H1 (cell line): ENCODE data around the gene OR56A5. TPM values are rescaled to one million over a fixed set of nuclear protein-coding genes. Genes with fewer than 3 reads are reported as not detected.

Source experiments
- CTCF ChIA-PET: fragments of 300-600 bp; sonication (Branson Sonifier 250); formaldehyde crosslinking; loops from one replicate; lab custom pipeline; 2021; ENCODE audit not compliant: partially characterized antibody; lab: Charles Lee
- POLR2A ChIA-PET: fragments of 300-600 bp; sonication (Branson Sonifier 250); formaldehyde crosslinking; loops from one replicate; lab custom pipeline; 2021; ENCODE audit warnings: inconsistent platforms; ENCODE audit not compliant: partially characterized antibody; lab: Charles Lee
- DNase-seq, 2 experiments: peaks; one replicate each; pipeline versions ENCODE4 v3.0.0 to v3.0.0-alpha.2; 2010 to 2022; ENCODE audit warnings: low spot score in 2 of 2, low read depth in 1 of 2, mixed read lengths in 1 of 2
- FAIRE-seq: peaks from 2 replicates; lab custom pipeline; 2011; peaks lifted over from hg19 to GRCh38; lab: Jason Lieb, UNC
- H2AFZ ChIP-seq: 2 replicates; pipeline ENCODE4 v1.8.1; 2012; ENCODE audit warnings: low read length, inconsistent platforms
- H2AK5ac ChIP-seq: 2 replicates; pipeline ENCODE4 v1.6.1; 2013; ENCODE audit warnings: low read depth, low read length
- H2BK120ac ChIP-seq: replicated peaks from 2 replicates; pipeline ENCODE3; 2013; ENCODE audit warnings: low read depth, low read length, inconsistent platforms
- H2BK12ac ChIP-seq: 2 replicates; pipeline ENCODE4 v1.6.1; 2013; ENCODE audit warnings: low read depth, low read length
- H2BK15ac ChIP-seq: 2 replicates; pipeline ENCODE4 v1.6.1; 2013; ENCODE audit warnings: low read length
- H2BK20ac ChIP-seq: 2 replicates; pipeline ENCODE4 v1.6.1; 2013; ENCODE audit warnings: low read length
- H2BK5ac ChIP-seq: 2 replicates; pipeline ENCODE4 v1.6.1; 2013; ENCODE audit warnings: low read depth, low read length
- H3K14ac ChIP-seq: 2 replicates; pipeline ENCODE4 v1.6.1; 2013; ENCODE audit warnings: inconsistent platforms; ENCODE audit not compliant: insufficient read length
- H3K18ac ChIP-seq: 2 replicates; pipeline ENCODE4 v1.6.1; 2013; ENCODE audit warnings: low read length; ENCODE audit errors: extremely low read depth
- H3K23ac ChIP-seq: 2 replicates; pipeline ENCODE4 v1.6.1; 2013; ENCODE audit warnings: inconsistent platforms; ENCODE audit not compliant: insufficient read length
- H3K23me2 ChIP-seq: 2 replicates; pipeline ENCODE4 v1.6.1; 2013; ENCODE audit warnings: low read depth, low read length
- H3K27ac ChIP-seq: 2 replicates; pipeline ENCODE4 v1.6.1; 2011; ENCODE audit warnings: low read depth, low read length, inconsistent platforms
- H3K27me3 ChIP-seq, 4 experiments: replicated peaks in 1 of 4; 1 replicate in 1 of 4; 2 replicates in 3 of 4; pipeline versions ENCODE4 v1.6.1 to v1.8.1; 2011 to 2013; ENCODE audit warnings: low read length in 3 of 4, mild to moderate bottlenecking in 3 of 4, inconsistent platforms in 2 of 4, mixed read lengths in 2 of 4, moderate library complexity in 1 of 4; ENCODE audit not compliant: control insufficient read depth in 3 of 4, insufficient read depth in 3 of 4; ENCODE audit errors: extremely low read depth in 1 of 4
- H3K36me3 ChIP-seq, 4 experiments: 2 replicates each; pipeline versions ENCODE4 v1.6.1 to v1.8.1; 2011 to 2013; ENCODE audit warnings: mild to moderate bottlenecking in 4 of 4, low read length in 3 of 4, moderate library complexity in 2 of 4, control low read depth in 1 of 4, inconsistent platforms in 1 of 4; ENCODE audit not compliant: insufficient read depth in 4 of 4, control insufficient read depth in 2 of 4
- H3K4ac ChIP-seq: replicated peaks from 2 replicates; pipeline ENCODE3; 2013; ENCODE audit warnings: low read length, low read depth, mixed read lengths, inconsistent platforms; ENCODE audit not compliant: insufficient read length
- H3K4me1 ChIP-seq, 4 experiments: replicated peaks in 1 of 4; 1 replicate in 1 of 4; 2 replicates in 3 of 4; pipeline versions ENCODE4 v1.6.1 to v1.8.1; 2011 to 2013; ENCODE audit warnings: low read length in 3 of 4, inconsistent platforms in 2 of 4, mixed read lengths in 1 of 4; ENCODE audit not compliant: insufficient read depth in 4 of 4, control insufficient read depth in 3 of 4
- H3K4me2 ChIP-seq, 2 experiments: 2 replicates each; pipeline versions ENCODE4 v1.6.1 to v1.8.1; 2011 to 2013; ENCODE audit warnings: low read depth in 2 of 2, low read length in 2 of 2, control low read depth in 1 of 2, inconsistent platforms in 1 of 2, mild to moderate bottlenecking in 1 of 2; ENCODE audit not compliant: insufficient read depth in 1 of 2
- H3K4me3 ChIP-seq, 4 experiments: fragments of 200-600, 300-600 bp in 1 of 4; sonication (generic), shearing (Covaris generic), sonication (Bioruptor Twin) in 1 of 4; 2 replicates each; pipeline versions ENCODE4 v1.5.1 to v1.8.1; 2011 to 2016; ENCODE audit warnings: low read length in 4 of 4, low read depth in 3 of 4, control low read depth in 2 of 4, inconsistent platforms in 2 of 4, mild to moderate bottlenecking in 2 of 4, mixed read lengths in 1 of 4, moderate library complexity in 1 of 4; ENCODE audit not compliant: insufficient read depth in 2 of 4; ENCODE audit errors: extremely low read depth in 1 of 4
- H3K56ac ChIP-seq: replicated peaks from 2 replicates; pipeline ENCODE3; 2013; ENCODE audit warnings: low read depth, mild to moderate bottlenecking, mixed read lengths, low read length, inconsistent platforms; ENCODE audit not compliant: insufficient read length
- H3K79me1 ChIP-seq: 2 replicates; pipeline ENCODE4 v1.6.1; 2013; ENCODE audit warnings: low read depth, low read length, control low read depth
- H3K79me2 ChIP-seq, 2 experiments: 2 replicates each; pipeline versions ENCODE4 v1.6.1 to v1.8.1; 2012 to 2013; ENCODE audit warnings: low read length in 2 of 2, mild to moderate bottlenecking in 2 of 2, inconsistent platforms in 1 of 2; ENCODE audit not compliant: insufficient read depth in 2 of 2, control insufficient read depth in 1 of 2
- H3K9ac ChIP-seq, 4 experiments: replicated peaks in 1 of 4; 1 replicate in 1 of 4; 2 replicates in 3 of 4; pipeline versions ENCODE4 v1.6.1 to v1.8.1; 2011 to 2013; ENCODE audit warnings: low read depth in 3 of 4, low read length in 3 of 4, control low read depth in 2 of 4, mild to moderate bottlenecking in 2 of 4, moderate library complexity in 2 of 4, inconsistent platforms in 1 of 4; ENCODE audit errors: extremely low read depth in 1 of 4
- H3K9me3 ChIP-seq, 2 experiments: 2 replicates each; pipeline versions ENCODE4 v1.6.1 to v1.8.1; 2012 to 2013; ENCODE audit warnings: mild to moderate bottlenecking in 2 of 2, moderate library complexity in 2 of 2, control low read depth in 1 of 2, inconsistent platforms in 1 of 2, low read depth in 1 of 2, low read length in 1 of 2, mixed read lengths in 1 of 2; ENCODE audit not compliant: insufficient read depth in 2 of 2
- H4K20me1 ChIP-seq, 2 experiments: replicated peaks in 1 of 2; 2 replicates each; pipeline versions ENCODE3 to v1.8.1; 2011 to 2013; ENCODE audit warnings: inconsistent platforms in 2 of 2, low read length in 2 of 2, mild to moderate bottlenecking in 1 of 2; ENCODE audit not compliant: insufficient read depth in 2 of 2, control insufficient read depth in 1 of 2
- H4K5ac ChIP-seq: 2 replicates; pipeline ENCODE4 v1.6.1; 2013; ENCODE audit warnings: low read length, low read depth, mixed read lengths, inconsistent platforms; ENCODE audit not compliant: insufficient read length
- H4K8ac ChIP-seq: 2 replicates; pipeline ENCODE4 v1.8.0; 2013; ENCODE audit warnings: mild to moderate bottlenecking, moderate library complexity, low read length, inconsistent platforms; ENCODE audit not compliant: insufficient read depth; ENCODE audit errors: extremely low read depth
- H4K91ac ChIP-seq: replicated peaks from 2 replicates; pipeline ENCODE3; 2013; ENCODE audit warnings: low read length, mixed read lengths, inconsistent platforms; ENCODE audit not compliant: insufficient read length
- NANOG ChIP-seq: IDR thresholded peaks from 2 replicates; pipeline ENCODE4 v1.6.1; 2011; ENCODE audit warnings: low read length, low read depth, mild to moderate bottlenecking, inconsistent platforms; ENCODE audit not compliant: insufficient read depth, poor library complexity, severe bottlenecking
- WGBS, 2 experiments: shearing (Covaris generic) in 1 of 2; methylation state at CpG; one replicate each; pipeline versions ENCODE4 v1.1.6 to v1.1.7; 2013 to 2015; ENCODE audit warnings: low lambda C conversion rate in 2 of 2, mixed read lengths in 2 of 2, inconsistent platforms in 1 of 2, low coverage in 1 of 2, missing lambda C conversion rate in 1 of 2; ENCODE audit not compliant: insufficient replicate concordance in 2 of 2, insufficient coverage in 1 of 2, insufficient read length in 1 of 2; ENCODE audit errors: extremely low coverage in 1 of 2, missing lambda C conversion rate in 1 of 2; 5-methylcytosine and 5-hydroxymethylcytosine counted together
- polyA plus RNA-seq, 7 experiments: library from polyadenylated mRNA; depleted of rRNA in 3 of 7; stranded (reverse) in 5 of 7; unstranded in 2 of 7; fragments of >200 nt in 5 of 7; fragments of 200-250 nt in 2 of 7; gene quantifications; 1 replicate in 5 of 7; 2 replicates in 1 of 7; 4 replicates in 1 of 7; pipeline versions ENCODE4 v1.2.1 to v1.2.3, GENCODE V29; 2011 to 2013; ENCODE audit warnings: missing spikeins in 2 of 7, mixed read lengths in 2 of 7
- total RNA-seq: library from RNA; stranded (reverse); fragmentation: NEBNext Ultra II Directional; extraction: Animal tissue kit (Norgen Biotek cat#: 25700); gene quantifications from 2 replicates; pipeline ENCODE4 v1.2.1, GENCODE V29; 2021

The OR56A5 gene
- total and polyA plus RNA-seq, 2 of the 8 experiments (the other 6 are each of a cell fraction or from before 2014, with no cell fraction given), result 0.14 TPM; not detected in 1

DNA sequence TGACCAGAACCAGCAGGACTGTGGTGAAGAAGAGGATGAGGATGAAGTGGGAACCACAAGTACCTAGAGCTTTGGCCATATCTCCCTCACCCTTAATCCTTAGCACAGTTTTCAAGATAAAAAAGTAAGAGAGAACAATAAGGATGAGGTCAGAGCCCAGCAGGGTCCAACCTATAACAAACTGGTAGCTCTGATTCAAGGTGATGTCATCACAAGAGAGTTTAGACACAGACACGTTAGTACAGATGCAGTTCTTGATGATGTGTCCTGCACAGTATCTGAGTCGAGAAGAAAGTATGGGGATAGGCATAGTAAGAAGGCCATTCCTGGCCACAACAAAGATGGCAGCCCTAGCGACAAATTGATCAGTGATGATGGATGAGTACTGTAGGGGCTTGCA lies 586 bp downstream of the OR56A5 start:
- H3K9me3 ChIP-seq, result peaks cover 4 to 11% of the 10 kb centered on the region in 2 experiments; a peak in 2 of 4 replicates
- no peak overlapping the region for H4K91ac ChIP-seq
- H3K27ac ChIP-seq, result no peak overlapping the region
- H2AFZ ChIP-seq, result no peak overlapping the region
- H2BK120ac ChIP-seq, result no peak overlapping the region
- no peaks in the 10 kb centered on the region for H3K79me1 ChIP-seq
- FAIRE-seq (no peak), DNase-seq (no peak)
- no peak overlapping the region for H3K14ac ChIP-seq
- ChIA-PET POLR2A (no interaction called here), CTCF (interaction anchor here (1.4 to 1.7 kb wide), 2 partner anchors 14 to 24 kb away, joined by 3 read pairs; no protein-coding TSS in a partner anchor)
- no peaks in the 10 kb centered on the region for H3K27me3 ChIP-seq
- H3K4me2 ChIP-seq, result no peak overlapping the region
- H2AK5ac ChIP-seq, result no peak overlapping the region
- H3K79me2 ChIP-seq, result no peaks in the 10 kb centered on the region
- no peak overlapping the region for H3K4ac ChIP-seq
- H3K36me3 ChIP-seq, result no peaks in the 10 kb centered on the region
- WGBS, 2 experiments, result 95% methylated on average over 3 of the region's 3 CpGs; no CpG with 5 or more reads in 1 of the 2 experiments
- H3K18ac ChIP-seq, result no peak overlapping the region
- H3K23ac ChIP-seq, result no peak overlapping the region
- no peak overlapping the region for H2BK5ac ChIP-seq
- H2BK15ac ChIP-seq, result no peak overlapping the region
- no peak overlapping the region for H2BK20ac ChIP-seq
- H3K9ac ChIP-seq, result no peak overlapping the region
- H3K56ac ChIP-seq, result no peak overlapping the region
- H4K20me1 ChIP-seq, result no peaks in the 10 kb centered on the region
- H3K4me3 ChIP-seq, result no peak overlapping the region
- H3K4me1 ChIP-seq, result no peaks in the 10 kb centered on the region
- no peak overlapping the region for H4K8ac ChIP-seq
- no peaks in the 10 kb centered on the region; the same call in 1 of the 2 replicates for H3K23me2 ChIP-seq
- H4K5ac ChIP-seq, result no peak overlapping the region
- H2BK12ac ChIP-seq, result no peak overlapping the region
- no peak for TF ChIP-seq NANOG
